ENCODE measurements around the gene MBLAC2.

The MBLAC2 gene

GRCh38 chr5:90472783-90473395 is 1.7 kb downstream of the MBLAC2 start:
- DNase-seq (ENCODE audit: low spot score): no peak
- Histone ChIP-seq H3K27ac (no peak overlapping the region), H3K4me3 (peak overlapping the region; percentile 84)
- TF ChIP-seq CTCF (IDR thresholded peaks at IDR 0.05): no peak

GRCh38 chr5:90461288-90461687 is 13.3 kb downstream of the MBLAC2 start:
- DNase-seq (ENCODE audit: low spot score): no peak
- Histone ChIP-seq H3K4me3 (no peak overlapping the region), H3K27ac (no peak overlapping the region)
- TF ChIP-seq CTCF (IDR thresholded peaks at IDR 0.05): no peak

GRCh38 chr5:90446961-90447360 is 27.6 kb downstream of the MBLAC2 start:
- Histone ChIP-seq H3K4me3 (no peak overlapping the region), H3K27ac (no peak overlapping the region)
- no peak for TF ChIP-seq CTCF (IDR thresholded peaks at IDR 0.05)
- DNase-seq (ENCODE audit: low spot score): no peak

GRCh38 chr5:90440644-90441043 is 33.9 kb downstream of the MBLAC2 start:
- Histone ChIP-seq H3K4me3 (no peak overlapping the region), H3K27ac (no peak overlapping the region)
- DNase-seq (ENCODE audit: low spot score): no peak
- TF ChIP-seq CTCF (IDR thresholded peaks at IDR 0.05): no peak

GRCh38 chr5:90438100-90438499 is 36.5 kb downstream of the MBLAC2 start:
- Histone ChIP-seq H3K27ac (no peak overlapping the region), H3K4me3 (no peak overlapping the region)
- no peak for DNase-seq (ENCODE audit: low spot score)
- TF ChIP-seq CTCF (IDR thresholded peaks at IDR 0.05): no peak

GRCh38 chr5:90437663-90438062 is 36.9 kb downstream of the MBLAC2 start:
- no peak for TF ChIP-seq CTCF (IDR thresholded peaks at IDR 0.05)
- Histone ChIP-seq H3K27ac (no peak overlapping the region), H3K4me3 (no peak overlapping the region)
- DNase-seq (ENCODE audit: low spot score): no peak

- DNase-seq (ENCODE audit: low spot score): no peak
- H3K27ac ChIP-seq: no peak overlapping the region
- no peak overlapping the region for H3K4me3 ChIP-seq
- TF ChIP-seq CTCF (IDR thresholded peaks at IDR 0.05): no peak
These were observed 40.4 kb downstream of the MBLAC2 start for GRCh38 chr5:90434116-90434714.

All from coronary artery (tissue), 2 donors.